Activated CD8-positive, alpha-beta T cell treated with anti-CD3 and anti-CD28 coated beads for 36 hours (primary cell): Measurements from ENCODE around the gene PWWP2A. TPM values are rescaled to one million over a fixed set of nuclear protein-coding genes. Genes with fewer than 3 reads are reported as not detected.

ENCODE experiments used
- ATAC-seq: fragments of 200-7000 bp; cut with Tn5 transposase; one replicate; pipeline ENCODE4 v1.10.0; 2021; ENCODE audit warnings: mild to moderate bottlenecking, moderate library complexity
- CTCF ChIA-PET: fragments of 350-600 bp; sonication (Branson Sonifier 250); formaldehyde crosslinking; loops from one replicate; lab custom pipeline; 2021; ENCODE audit warnings: antibody characterized with exemption; lab: Charles Lee
- POLR2A ChIA-PET: fragments of 350-600 bp; sonication (Branson Sonifier 250); formaldehyde crosslinking; loops from one replicate; lab custom pipeline; 2021; ENCODE audit warnings: antibody characterized with exemption; lab: Charles Lee
- DNase-seq: peaks from one replicate; pipeline ENCODE4 v3.0.0-alpha.2; 2020
- H3K27ac Mint-ChIP-seq: one replicate; pipeline ENCODE4 v1.8.0; 2021; ENCODE audit warnings: mild to moderate bottlenecking, mixed read lengths
- H3K27me3 Mint-ChIP-seq: one replicate; pipeline ENCODE4 v1.8.0; 2021; ENCODE audit warnings: mixed read lengths
- H3K36me3 Mint-ChIP-seq: one replicate; pipeline ENCODE4 v1.8.0; 2021; ENCODE audit warnings: low read depth, mixed read lengths
- H3K4me1 Mint-ChIP-seq: one replicate; pipeline ENCODE4 v1.8.0; 2021; ENCODE audit warnings: low read depth, mixed read lengths
- H3K4me3 Mint-ChIP-seq: one replicate; pipeline ENCODE4 v1.8.0; 2021; ENCODE audit warnings: mild to moderate bottlenecking, moderate library complexity, mixed read lengths
- H3K9me3 Mint-ChIP-seq: one replicate; pipeline ENCODE4 v1.8.0; 2021; ENCODE audit warnings: mixed read lengths
- CTCF ChIP-seq: fragments of 200-600 bp; IDR thresholded peaks from one replicate; pipeline ENCODE4 v1.8.0; 2022; ENCODE audit warnings: antibody characterized with exemption, mild to moderate bottlenecking
- intact Hi-C: fragments of 100-400 bp; cut with micrococcal nuclease; formaldehyde crosslinking; loops from one replicate; pipeline ENCODE4 v1.10.0; 2022
- total RNA-seq, 2 experiments: library from RNA; stranded (reverse); gene quantifications; one replicate each; pipeline ENCODE4 v1.2.3, GENCODE V29; 2021

Gene PWWP2A
- total RNA-seq, 2 experiments from 2014 or later: 16.0 to 17.5 TPM

GRCh38 chr5:160129841-160130240 is 10.6 kb upstream of the PWWP2A start:
- H3K4me1 Mint-ChIP-seq: no peaks in the 10 kb centered on the region
- CTCF ChIA-PET: no interaction called here
- no peaks in the 10 kb centered on the region for H3K27me3 Mint-ChIP-seq
- intact Hi-C loops: no loop called here
- no peak for TF ChIP-seq CTCF
- no peaks in the 10 kb centered on the region for H3K9me3 Mint-ChIP-seq
- no peak overlapping the region for H3K4me3 Mint-ChIP-seq
- H3K27ac Mint-ChIP-seq: no peak overlapping the region
- POLR2A ChIA-PET: no interaction called here
- DNase-seq (no peak), ATAC-seq (no peak)
- no peaks in the 10 kb centered on the region for H3K36me3 Mint-ChIP-seq

GRCh38 chr5:160128632-160129031 is 9.4 kb upstream of the PWWP2A start:
- Mint-ChIP-seq H3K27me3 (no peaks in the 10 kb centered on the region), H3K4me1 (no peaks in the 10 kb centered on the region), H3K36me3 (no peaks in the 10 kb centered on the region), H3K9me3 (no peaks in the 10 kb centered on the region), H3K27ac (no peak overlapping the region), H3K4me3 (no peak overlapping the region)
- no peak for ATAC-seq
- no peak for TF ChIP-seq CTCF
- ChIA-PET CTCF (interaction anchor here (1.0 kb wide), 1 partner anchor 217 kb away, joined by 3 read pairs; no protein-coding TSS in a partner anchor), POLR2A (no interaction called here)
- intact Hi-C loops: no loop called here
- DNase-seq: no peak

DNA sequence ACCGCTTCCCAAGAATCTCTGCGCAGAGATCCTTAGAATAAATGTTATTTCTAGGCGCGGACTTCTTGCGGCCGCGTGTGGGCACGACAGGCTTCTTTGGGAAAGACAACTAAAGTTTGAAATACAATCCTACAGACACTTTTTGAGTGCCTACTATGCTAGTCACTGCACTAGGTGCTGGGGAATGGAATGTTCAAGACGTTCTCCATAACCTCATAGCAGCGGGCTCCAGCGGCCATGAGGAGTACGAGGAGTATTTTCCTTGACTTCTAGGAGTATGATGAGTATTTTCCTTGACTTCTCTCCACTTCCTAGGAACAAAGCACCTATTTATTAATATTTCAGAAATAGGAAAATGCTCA is 636 bp upstream of the PWWP2A start:
- Mint-ChIP-seq H3K4me3 (peak overlapping the region; percentile 83), H3K9me3 (no peaks in the 10 kb centered on the region), H3K4me1 (peaks cover 15% of the 10 kb centered on the region), H3K27me3 (no peaks in the 10 kb centered on the region), H3K27ac (peak overlapping the region; percentile 70), H3K36me3 (peaks cover 7% of the 10 kb centered on the region)
- ATAC-seq (no peak), DNase-seq (no peak)
- CTCF ChIA-PET: no interaction called here
- intact Hi-C loops: loop anchor here (2.0 to 10.0 kb wide), 2 partner anchors 95 to 303 kb away; no protein-coding TSS in a partner anchor
- no peak for TF ChIP-seq CTCF
- POLR2A ChIA-PET: no interaction called here

- Mint-ChIP-seq H3K27ac (peak overlapping the region; percentile 70), H3K36me3 (peaks cover 11% of the 10 kb centered on the region), H3K4me1 (peaks cover 19% of the 10 kb centered on the region), H3K4me3 (peak overlapping the region; percentile 83), H3K27me3 (no peaks in the 10 kb centered on the region), H3K9me3 (no peaks in the 10 kb centered on the region)
- ATAC-seq (peak; percentile 4), DNase-seq (peak; percentile 33)
- ChIA-PET POLR2A (interaction anchor here (0.9 to 1.0 kb wide), 4 partner anchors 9 to 78 kb away, joined by 3 to 5 read pairs (median 4); no protein-coding TSS in a partner anchor), CTCF (no interaction called here)
- intact Hi-C loops: loop anchor here (2.0 to 10.0 kb wide), 2 partner anchors 94 to 304 kb away; no protein-coding TSS in a partner anchor
- TF ChIP-seq CTCF: no peak
Observed at GRCh38 chr5:160118349-160119141, 705 bp downstream of the PWWP2A start.

- Mint-ChIP-seq H3K27ac (no peak overlapping the region), H3K27me3 (no peaks in the 10 kb centered on the region), H3K9me3 (no peaks in the 10 kb centered on the region), H3K4me1 (peaks cover 24% of the 10 kb centered on the region), H3K36me3 (peaks cover 21% of the 10 kb centered on the region), H3K4me3 (peak overlapping the region; percentile 19)
- ChIA-PET POLR2A (no interaction called here), CTCF (no interaction called here)
- ATAC-seq (no peak), DNase-seq (no peak)
- intact Hi-C loops: loop anchor here (10.0 kb wide), 1 partner anchor 92 kb away; no protein-coding TSS in a partner anchor
- no peak for TF ChIP-seq CTCF
Observed at GRCh38 chr5:160116991-160117390, 2.3 kb downstream of the PWWP2A start.
